WTC11 (cell line): ENCODE data around the gene MTA3. TPM values are rescaled to one million over a fixed set of nuclear protein-coding genes. Genes with fewer than 3 reads are reported as not detected.

ENCODE experiments used
- ATAC-seq: fragments of 200-7000 bp; cut with Tn5 transposase; 2 replicates; pipeline ENCODE4 v1.10.0; 2021; ENCODE audit warnings: mild to moderate bottlenecking, moderate library complexity
- CTCF ChIA-PET: fragments of 300-600 bp; sonication (Branson Sonifier 250); formaldehyde crosslinking; loops from one replicate; lab custom pipeline; 2021; ENCODE audit warnings: antibody characterized with exemption; lab: Charles Lee
- POLR2A ChIA-PET: fragments of 350-600 bp; sonication (Branson Sonifier 250); formaldehyde crosslinking; loops from one replicate; lab custom pipeline; 2021; ENCODE audit warnings: antibody characterized with exemption; lab: Charles Lee
- DNase-seq: peaks from one replicate; pipeline ENCODE4 v3.0.0; 2021; ENCODE audit warnings: low spot score
- H3K27ac Mint-ChIP-seq: 2 replicates; pipeline ENCODE4 v1.8.0; 2021; ENCODE audit warnings: mixed read lengths
- H3K27me3 Mint-ChIP-seq: 2 replicates; pipeline ENCODE4 v1.8.0; 2021; ENCODE audit warnings: low read depth, mild to moderate bottlenecking, moderate library complexity, mixed read lengths
- H3K36me3 Mint-ChIP-seq: 2 replicates; pipeline ENCODE4 v1.8.0; 2021; ENCODE audit warnings: mixed read lengths
- H3K4me1 Mint-ChIP-seq: 2 replicates; pipeline ENCODE4 v1.8.0; 2022; ENCODE audit warnings: mixed read lengths
- H3K4me3 Mint-ChIP-seq: 2 replicates; pipeline ENCODE4 v1.8.0; 2021; ENCODE audit warnings: mild to moderate bottlenecking, moderate library complexity, mixed read lengths
- H3K9me3 Mint-ChIP-seq: 2 replicates; pipeline ENCODE4 v1.8.0; 2021; ENCODE audit warnings: mixed read lengths
- FOXP1 ChIP-seq: sonication (generic); formaldehyde crosslinking; IDR thresholded peaks from 2 replicates; pipeline ENCODE4 v1.8.0; 2022; ENCODE audit warnings: missing genetic modification reagents, mild to moderate bottlenecking, moderate library complexity, borderline replicate concordance
- GRHL2 ChIP-seq: fragments of 250-450 bp; sonication (Bioruptor Pico); IDR thresholded peaks from 2 replicates; pipeline ENCODE4 v1.8.0; 2022; ENCODE audit warnings: mild to moderate bottlenecking, moderate library complexity; ENCODE audit not compliant: insufficient replicate concordance, severe bottlenecking
- IRF2 ChIP-seq: sonication (generic); formaldehyde crosslinking; IDR thresholded peaks from 2 replicates; pipeline ENCODE4 v1.8.0; 2022; ENCODE audit warnings: low read depth, missing genetic modification reagents, borderline replicate concordance
- NFATC4 ChIP-seq: fragments of 250-450 bp; sonication (Bioruptor Pico); IDR thresholded peaks from 2 replicates; pipeline ENCODE4 v1.9.0; 2021; ENCODE audit warnings: mild to moderate bottlenecking
- NFE2L1 ChIP-seq: sonication (generic); formaldehyde crosslinking; IDR thresholded peaks from 2 replicates; pipeline ENCODE4 v1.8.1; 2023; ENCODE audit warnings: missing genetic modification reagents
- NR1H2 ChIP-seq: sonication (generic); formaldehyde crosslinking; IDR thresholded peaks from 2 replicates; pipeline ENCODE4 v1.9.0; 2021; ENCODE audit warnings: mild to moderate bottlenecking, moderate library complexity, missing genetic modification reagents
- NR3C1 ChIP-seq: sonication (generic); formaldehyde crosslinking; conservative IDR thresholded peaks from 2 replicates; pipeline ENCODE4 v1.8.1; 2023; ENCODE audit warnings: low read depth, mild to moderate bottlenecking, missing genetic modification reagents
- PRDM15 ChIP-seq: sonication (generic); formaldehyde crosslinking; IDR thresholded peaks from 2 replicates; pipeline ENCODE4 v1.8.0; 2022; ENCODE audit warnings: missing genetic modification reagents
- RELA ChIP-seq: sonication (generic); formaldehyde crosslinking; IDR thresholded peaks from 2 replicates; pipeline ENCODE4 v1.8.1; 2022; ENCODE audit warnings: missing genetic modification reagents, mild to moderate bottlenecking, borderline replicate concordance
- SMAD4 ChIP-seq: sonication (generic); formaldehyde crosslinking; IDR thresholded peaks from 2 replicates; pipeline ENCODE4 v1.8.0; 2022; ENCODE audit warnings: mild to moderate bottlenecking, missing genetic modification reagents
- ZNF121 ChIP-seq: sonication (generic); formaldehyde crosslinking; IDR thresholded peaks from 2 replicates; pipeline ENCODE4 v1.8.0; 2023; ENCODE audit warnings: missing genetic modification reagents
- ZNF219 ChIP-seq: sonication (generic); formaldehyde crosslinking; IDR thresholded peaks from 2 replicates; pipeline ENCODE4 v1.8.0; 2023; ENCODE audit warnings: missing genetic modification reagents, mild to moderate bottlenecking, borderline replicate concordance
- ZNF263 ChIP-seq: sonication (generic); formaldehyde crosslinking; IDR thresholded peaks from 2 replicates; pipeline ENCODE4 v1.8.1; 2022; ENCODE audit warnings: low read depth, mild to moderate bottlenecking, moderate library complexity, missing genetic modification reagents
- ZNF396 ChIP-seq: fragments of 250-450 bp; sonication (Bioruptor Pico); IDR thresholded peaks from 2 replicates; pipeline ENCODE4 v1.8.0; 2021; ENCODE audit warnings: mild to moderate bottlenecking, moderate library complexity, borderline replicate concordance
- ZNF423 ChIP-seq: fragments of 250-450 bp; sonication (Bioruptor Pico); IDR thresholded peaks from 2 replicates; pipeline ENCODE4 v2.1.2; 2022; ENCODE audit warnings: mild to moderate bottlenecking, moderate library complexity
- ZNF671 ChIP-seq: fragments of 250-450 bp; sonication (Bioruptor Pico); IDR thresholded peaks from 2 replicates; pipeline ENCODE4 v1.8.0; 2021; ENCODE audit warnings: mild to moderate bottlenecking
- total RNA-seq: library from RNA; stranded (reverse); gene quantifications from 3 replicates; pipeline ENCODE4 v1.2.3, GENCODE V29; 2021
- TF ChIP-seq, protein P1 (sequence below): sonication (generic); formaldehyde crosslinking; conservative IDR thresholded peaks from 2 replicates; pipeline ENCODE4 v1.8.1; 2022; ENCODE audit warnings: mild to moderate bottlenecking, missing genetic modification reagents
- TF ChIP-seq, protein P2 (sequence below): fragments of 250-450 bp; sonication (Bioruptor Pico); IDR thresholded peaks from 2 replicates; pipeline ENCODE4 v1.9.0; 2021; ENCODE audit warnings: mild to moderate bottlenecking, borderline replicate concordance
- TF ChIP-seq, protein P3 (sequence below): sonication (generic); formaldehyde crosslinking; IDR thresholded peaks from 2 replicates; pipeline ENCODE4 v1.8.1; 2022; ENCODE audit warnings: missing genetic modification reagents, borderline replicate concordance

Gene MTA3
- total RNA-seq, 1 experiment from 2014 or later: 153 TPM

GRCh38 chr2:42550870-42551269 is 17.6 kb upstream of the MTA3 start:
- H3K4me3 Mint-ChIP-seq: no peak overlapping the region
- H3K27me3 Mint-ChIP-seq: no peaks in the 10 kb centered on the region
- POLR2A ChIA-PET: no interaction called here
- DNase-seq: no peak
- H3K4me1 Mint-ChIP-seq: peaks cover 63% of the 10 kb centered on the region
- no peak for TF ChIP-seq SMAD4 (CRISPR knock-in tag)
- no peak for TF ChIP-seq ZNF121
- no peak for TF ChIP-seq NR1H2 (CRISPR knock-in tag)
- no peak for TF ChIP-seq RELA (CRISPR knock-in tag)
- TF ChIP-seq ZNF263 (CRISPR knock-in tag): no peak
- no peak for TF ChIP-seq NFATC4
- TF ChIP-seq, protein P1, sequence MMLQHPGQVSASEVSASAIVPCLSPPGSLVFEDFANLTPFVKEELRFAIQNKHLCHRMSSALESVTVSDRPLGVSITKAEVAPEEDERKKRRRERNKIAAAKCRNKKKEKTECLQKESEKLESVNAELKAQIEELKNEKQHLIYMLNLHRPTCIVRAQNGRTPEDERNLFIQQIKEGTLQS (CRISPR knock-in tag): no peak
- no peak for TF ChIP-seq ZNF671 (CRISPR knock-in tag)
- no peak for TF ChIP-seq IRF2
- no peak for TF ChIP-seq NFE2L1 (CRISPR knock-in tag)
- no peak for TF ChIP-seq NR3C1 (CRISPR knock-in tag)
- no peak for TF ChIP-seq FOXP1 (CRISPR knock-in tag)
- TF ChIP-seq GRHL2 (CRISPR knock-in tag): no peak
- no peak for TF ChIP-seq ZNF219 (CRISPR knock-in tag)
- no peak for TF ChIP-seq ZNF396
- no peak for TF ChIP-seq PRDM15 (CRISPR knock-in tag)
- TF ChIP-seq ZNF423 (CRISPR knock-in tag): no peak
- TF ChIP-seq, protein P2, sequence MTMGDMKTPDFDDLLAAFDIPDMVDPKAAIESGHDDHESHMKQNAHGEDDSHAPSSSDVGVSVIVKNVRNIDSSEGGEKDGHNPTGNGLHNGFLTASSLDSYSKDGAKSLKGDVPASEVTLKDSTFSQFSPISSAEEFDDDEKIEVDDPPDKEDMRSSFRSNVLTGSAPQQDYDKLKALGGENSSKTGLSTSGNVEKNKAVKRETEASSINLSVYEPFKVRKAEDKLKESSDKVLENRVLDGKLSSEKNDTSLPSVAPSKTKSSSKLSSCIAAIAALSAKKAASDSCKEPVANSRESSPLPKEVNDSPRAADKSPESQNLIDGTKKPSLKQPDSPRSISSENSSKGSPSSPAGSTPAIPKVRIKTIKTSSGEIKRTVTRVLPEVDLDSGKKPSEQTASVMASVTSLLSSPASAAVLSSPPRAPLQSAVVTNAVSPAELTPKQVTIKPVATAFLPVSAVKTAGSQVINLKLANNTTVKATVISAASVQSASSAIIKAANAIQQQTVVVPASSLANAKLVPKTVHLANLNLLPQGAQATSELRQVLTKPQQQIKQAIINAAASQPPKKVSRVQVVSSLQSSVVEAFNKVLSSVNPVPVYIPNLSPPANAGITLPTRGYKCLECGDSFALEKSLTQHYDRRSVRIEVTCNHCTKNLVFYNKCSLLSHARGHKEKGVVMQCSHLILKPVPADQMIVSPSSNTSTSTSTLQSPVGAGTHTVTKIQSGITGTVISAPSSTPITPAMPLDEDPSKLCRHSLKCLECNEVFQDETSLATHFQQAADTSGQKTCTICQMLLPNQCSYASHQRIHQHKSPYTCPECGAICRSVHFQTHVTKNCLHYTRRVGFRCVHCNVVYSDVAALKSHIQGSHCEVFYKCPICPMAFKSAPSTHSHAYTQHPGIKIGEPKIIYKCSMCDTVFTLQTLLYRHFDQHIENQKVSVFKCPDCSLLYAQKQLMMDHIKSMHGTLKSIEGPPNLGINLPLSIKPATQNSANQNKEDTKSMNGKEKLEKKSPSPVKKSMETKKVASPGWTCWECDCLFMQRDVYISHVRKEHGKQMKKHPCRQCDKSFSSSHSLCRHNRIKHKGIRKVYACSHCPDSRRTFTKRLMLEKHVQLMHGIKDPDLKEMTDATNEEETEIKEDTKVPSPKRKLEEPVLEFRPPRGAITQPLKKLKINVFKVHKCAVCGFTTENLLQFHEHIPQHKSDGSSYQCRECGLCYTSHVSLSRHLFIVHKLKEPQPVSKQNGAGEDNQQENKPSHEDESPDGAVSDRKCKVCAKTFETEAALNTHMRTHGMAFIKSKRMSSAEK: no peak
- TF ChIP-seq, protein P3, sequence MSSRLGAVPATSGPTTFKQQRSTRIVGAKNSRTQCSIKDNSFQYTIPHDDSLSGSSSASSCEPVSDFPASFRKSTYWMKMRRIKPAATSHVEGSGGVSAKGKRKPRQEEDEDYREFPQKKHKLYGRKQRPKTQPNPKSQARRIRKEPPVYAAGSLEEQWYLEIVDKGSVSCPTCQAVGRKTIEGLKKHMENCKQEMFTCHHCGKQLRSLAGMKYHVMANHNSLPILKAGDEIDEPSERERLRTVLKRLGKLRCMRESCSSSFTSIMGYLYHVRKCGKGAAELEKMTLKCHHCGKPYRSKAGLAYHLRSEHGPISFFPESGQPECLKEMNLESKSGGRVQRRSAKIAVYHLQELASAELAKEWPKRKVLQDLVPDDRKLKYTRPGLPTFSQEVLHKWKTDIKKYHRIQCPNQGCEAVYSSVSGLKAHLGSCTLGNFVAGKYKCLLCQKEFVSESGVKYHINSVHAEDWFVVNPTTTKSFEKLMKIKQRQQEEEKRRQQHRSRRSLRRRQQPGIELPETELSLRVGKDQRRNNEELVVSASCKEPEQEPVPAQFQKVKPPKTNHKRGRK (CRISPR knock-in tag): no peak
- TF ChIP-seq, all 79 proteins: peak for 0
- H3K9me3 Mint-ChIP-seq: no peaks in the 10 kb centered on the region
- no peak overlapping the region for H3K27ac Mint-ChIP-seq
- no peaks in the 10 kb centered on the region; the same call in 1 of the 2 replicates for H3K36me3 Mint-ChIP-seq
- CTCF ChIA-PET: no interaction called here
- no peak for ATAC-seq
